22Rv1 (cell line): ENCODE measurements around the gene NFATC1.

Source experiments
- H3K27ac ChIP-seq: fragments of 450-650 bp; 2 replicates; pipeline ENCODE4 v1.5.1; 2017
- CTCF ChIP-seq: fragments of 450-650 bp; IDR thresholded peaks from 2 replicates; pipeline ENCODE4 v1.5.1; 2017; ENCODE audit warnings: mild to moderate bottlenecking
- ZFX ChIP-seq: fragments of 450-650 bp; IDR thresholded peaks from 2 replicates; pipeline ENCODE4 v1.6.1; 2017; ENCODE audit warnings: antibody characterized with exemption, borderline replicate concordance

NFATC1 gene

DNA sequence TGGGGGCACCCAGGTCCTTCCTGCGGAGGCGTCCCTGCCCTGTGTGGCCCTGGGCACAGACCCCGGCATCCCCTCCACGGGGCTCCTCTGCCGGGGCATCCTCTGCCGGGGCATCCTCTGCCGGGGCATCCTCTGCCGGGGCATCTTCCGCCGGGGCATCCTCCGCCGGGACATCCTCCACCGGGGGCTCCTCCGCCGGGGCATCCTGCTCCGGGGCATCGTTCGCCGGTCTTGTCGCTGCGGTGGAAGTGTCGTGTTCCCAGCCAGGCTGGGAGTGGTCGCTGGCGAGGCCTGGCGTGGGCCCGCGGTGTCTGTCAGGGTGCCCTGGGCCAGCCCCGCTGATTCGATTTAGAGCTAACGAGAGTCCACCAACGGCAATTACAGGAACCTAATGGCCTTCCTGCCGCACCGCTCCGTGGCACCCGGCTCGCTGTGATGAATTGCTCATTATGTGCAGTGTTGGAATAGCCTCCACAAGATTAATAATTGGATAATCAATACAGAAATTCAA lies 115.1 kb downstream of the NFATC1 start:
- TF ChIP-seq ZFX (no peak), CTCF (no peak)
- H3K27ac ChIP-seq = no peak overlapping the region

GRCh38 chr18:79511271-79511670 lies 115.5 kb downstream of the NFATC1 start:
- H3K27ac ChIP-seq = no peak overlapping the region
- TF ChIP-seq ZFX = no peak
- TF ChIP-seq CTCF = no peak

DNA sequence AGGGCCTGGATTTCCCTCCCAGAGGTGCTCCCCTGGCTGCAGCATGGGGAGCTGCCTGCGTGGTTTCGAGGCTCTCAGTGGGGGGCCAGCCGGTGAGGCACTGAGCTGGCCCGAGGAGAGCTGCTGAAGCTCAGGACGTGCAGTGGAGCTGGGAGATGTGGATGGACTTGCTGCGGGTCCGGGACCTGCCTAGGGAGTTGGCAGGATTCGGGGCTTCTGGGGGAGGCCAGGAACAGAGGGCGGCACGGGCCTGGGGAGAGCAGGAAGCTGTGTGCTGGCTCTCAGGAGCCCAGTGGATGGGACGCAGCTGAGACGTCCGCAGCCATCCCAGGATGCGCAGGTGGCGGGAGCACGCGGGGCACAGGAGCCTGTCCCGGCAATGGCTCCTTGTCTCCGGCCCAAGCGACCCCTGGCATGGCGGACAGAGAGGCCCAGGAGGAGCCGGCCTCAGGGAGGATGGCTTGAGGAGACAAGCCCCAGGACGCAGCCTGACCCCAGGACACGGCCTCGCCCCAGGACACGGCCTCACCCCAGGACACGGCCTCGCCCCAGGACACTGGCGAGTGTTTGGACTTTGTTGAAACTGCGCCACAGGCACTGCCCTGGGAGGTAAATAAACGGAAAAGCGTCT lies 116.1 kb downstream of the NFATC1 start:
- TF ChIP-seq ZFX = no peak
- no peak for TF ChIP-seq CTCF
- no peak overlapping the region for H3K27ac ChIP-seq

DNA sequence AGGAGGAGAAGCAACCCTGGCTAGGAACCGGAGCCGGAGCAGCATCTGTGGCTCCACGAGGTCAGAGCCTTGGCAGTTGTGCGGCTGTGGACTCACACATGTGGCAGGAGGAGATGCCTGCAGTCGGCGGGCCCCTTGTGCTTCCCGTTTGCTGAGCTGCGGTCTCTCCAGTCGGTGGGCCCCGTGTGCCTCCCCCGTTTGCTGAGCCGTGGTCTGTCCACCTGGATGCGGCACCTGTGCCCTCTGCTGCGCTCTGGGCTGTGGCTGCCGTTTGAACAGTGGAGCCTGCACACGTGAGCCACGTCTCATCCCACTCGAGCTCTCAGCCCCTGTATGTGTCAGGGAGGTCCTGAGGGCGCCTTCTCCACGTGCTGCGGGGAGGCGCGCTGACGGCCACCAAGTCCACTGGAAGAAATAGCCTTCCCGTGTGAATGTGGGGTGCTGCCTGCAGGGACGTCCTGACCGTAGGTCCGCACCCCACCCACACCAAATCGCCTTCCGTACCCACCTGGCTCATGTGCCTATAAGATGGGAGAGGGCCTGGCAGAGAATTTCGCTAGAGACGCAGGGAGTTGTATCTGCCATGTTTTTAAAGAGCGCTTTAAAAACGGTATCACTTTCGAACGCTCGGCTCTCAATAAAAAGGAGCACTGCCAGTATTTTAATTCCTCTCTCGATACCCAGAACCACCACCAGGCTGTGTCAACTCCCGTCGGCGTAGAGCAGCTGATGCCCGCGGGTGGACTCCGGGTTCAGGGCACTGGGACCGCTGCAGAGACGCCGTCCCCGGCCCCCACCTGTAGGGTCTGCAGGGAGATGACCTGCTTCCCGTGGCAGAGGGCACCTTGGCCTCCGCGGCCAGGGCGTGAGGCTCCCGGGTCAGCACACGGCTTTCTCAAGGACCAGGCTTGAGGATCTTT lies 117.0 kb downstream of the NFATC1 start:
- TF ChIP-seq CTCF (no peak), ZFX (no peak)
- no peak overlapping the region for H3K27ac ChIP-seq

GRCh38 chr18:79513381-79514081 lies 117.8 kb downstream of the NFATC1 start:
- H3K27ac ChIP-seq = no peak overlapping the region
- TF ChIP-seq CTCF = no peak
- TF ChIP-seq ZFX = no peak

- H3K27ac ChIP-seq = no peak overlapping the region
- TF ChIP-seq ZFX (no peak), CTCF (no peak)
Measured at GRCh38 chr18:79515331-79515730, 119.6 kb downstream of the NFATC1 start.

- no peak overlapping the region for H3K27ac ChIP-seq
Measured at GRCh38 chr18:79515944-79516351, 120.2 kb downstream of the NFATC1 start.

More at GRCh38 chr18:79515944-79516351, 120.2 kb downstream of the NFATC1 start:
- TF ChIP-seq ZFX = no peak
- no peak for TF ChIP-seq CTCF
